Gastrocnemius medialis (tissue), 4 donors: Measurements from ENCODE around the gene TSC22D3. TPM values are rescaled to one million over a fixed set of nuclear protein-coding genes. Genes with fewer than 3 reads are reported as not detected.
"Not testable (repeated sequence)": the region's sequence is repeated elsewhere in the genome, so short reads cannot be mapped to it uniquely, and the experiment has no call there.

Experiments used
- ATAC-seq, 2 donors: fragments of 150-250 bp; one replicate each; pipeline ENCODE4 v1.9.1; 2016
- DNase-seq, 2 donors: peaks; one replicate each; pipeline ENCODE4 v3.0.0-alpha.2; 2019
- H3K27ac ChIP-seq, 4 donors: fragments of 200-600 bp; sonication (generic); 1 replicate in 1 of 4; 2 replicates in 3 of 4; pipeline ENCODE4 v1.5.1; 2016 to 2018; ENCODE audit warnings: mild to moderate bottlenecking in 2 of 4, moderate library complexity in 1 of 4
- H3K27me3 ChIP-seq, 3 donors: fragments of 200-600 bp; sonication (generic) in 2 of 3; 1 replicate in 1 of 3; 2 replicates in 2 of 3; pipeline versions ENCODE4 v1.5.1 to v1.6.0; 2016 to 2019; ENCODE audit warnings: mild to moderate bottlenecking in 1 of 3, moderate library complexity in 1 of 3
- H3K36me3 ChIP-seq, 2 donors: fragments of 200-600 bp; sonication (generic) in 1 of 2; one replicate each; pipeline ENCODE4 v1.5.1; 2017 to 2018
- H3K4me1 ChIP-seq, 2 donors: fragments of 200-600 bp; sonication (generic) in 1 of 2; one replicate each; pipeline ENCODE4 v1.5.1; 2016 to 2017; ENCODE audit warnings: mild to moderate bottlenecking in 2 of 2
- H3K4me3 ChIP-seq, 4 donors: fragments of 200-600 bp; sonication (generic) in 3 of 4; 1 replicate in 1 of 4; 2 replicates in 3 of 4; pipeline ENCODE4 v1.5.1; 2016 to 2019; ENCODE audit warnings: mild to moderate bottlenecking in 2 of 4
- H3K9me3 ChIP-seq, 3 donors: fragments of 200-600 bp; sonication (generic) in 2 of 3; 1 replicate in 1 of 3; 2 replicates in 2 of 3; pipeline ENCODE4 v1.5.1; 2016 to 2019
- CTCF ChIP-seq, 5 experiments: fragments of 450-650 bp in 3 of 5; fragments of 200-600 bp in 2 of 5; sonication (generic) in 2 of 5; IDR thresholded peaks in 4 of 5; conservative IDR thresholded peaks in 1 of 5; 1 replicate in 4 of 5; 2 replicates in 1 of 5; pipeline ENCODE4 v1.5.1; 2016 to 2019; ENCODE audit warnings: antibody characterized with exemption in 5 of 5, mild to moderate bottlenecking in 3 of 5, moderate library complexity in 3 of 5
- POLR2A ChIP-seq, 2 donors: fragments of 450-650 bp; IDR thresholded peaks; one replicate each; pipeline ENCODE4 v1.6.1; 2017; ENCODE audit warnings: antibody characterized with exemption in 2 of 2, mild to moderate bottlenecking in 2 of 2, moderate library complexity in 2 of 2
- in situ Hi-C, 4 donors: fragments of 200-750 bp; cut with MboI; loops; one replicate each; pipeline versions ENCODE4 v1.15.0 to v1.8.0; 2017; ENCODE audit warnings: low sequenced_read_pairs in 4 of 4
- intact Hi-C: fragments of 100-400 bp; cut with DNase I; formaldehyde crosslinking; loops from one replicate; pipeline ENCODE4 v1.15.1; 2023; ENCODE audit warnings: low total_unique reads
- total RNA-seq, 4 donors: library from RNA; depleted of rRNA; stranded (reverse); fragments of >200 nt; gene quantifications; one replicate each; pipeline versions ENCODE4 v1.1.0 to v1.2.3, GENCODE V29; 2016

TSC22D3 gene
- total RNA-seq, result 1,000 to 10,000 TPM in 2 of 4 donors, 100 to 1,000 TPM in 2; 689 to 1,948 (median 1,054) TPM

GRCh38 chrX:107775734-107776511 is at the start of gene TSC22D3:
TSC22D3 (minus strand) TSS chrX:107775787; CDS start chrX:107775419, 368 bp downstream.
- Histone ChIP-seq H3K27me3 (no peaks in the 10 kb centered on the region), H3K36me3 (peaks cover 0 to 5% of the 10 kb centered on the region in 2 donors), H3K9me3 (no peaks in the 10 kb centered on the region), H3K4me3 (peak within 1 kb of the TSS; percentile 64 to 74 (median 68)), H3K27ac (peak within 1 kb of the TSS; percentile 91 to 96 (median 93)), H3K4me1 (peaks cover 12 to 16% of the 10 kb centered on the region in 2 donors)
- peak; percentile 84 to 87 for DNase-seq
- in situ Hi-C loops, result loop anchor here (5.0 to 25.0 kb wide), 5 partner anchors 59 to 764 kb away; partner anchors contain the start of gene MORC4 (in 1 of the 4)
- peak; percentile 59 to 70 for ATAC-seq
- peak in 3 of 5 experiments; percentile 10 to 23 (median 17) for TF ChIP-seq CTCF (IDR thresholded peaks at IDR 0.05 in 4 of 5, conservative IDR thresholded peaks at IDR 0.05 in 1 of 5)
- TF ChIP-seq POLR2A (IDR thresholded peaks at IDR 0.05), result peak; percentile 72 to 87
- intact Hi-C loops, result loop anchor here (1.0 to 5.0 kb wide), 5 partner anchors 47 to 239 kb away; partner anchors contain the start of gene MID2

- intact Hi-C loops, result no loop called here
- Histone ChIP-seq H3K27ac (no peak overlapping the region), H3K36me3 (no peaks in the 10 kb centered on the region), H3K9me3 (peaks cover 0 to 12% (median 0%) of the 10 kb centered on the region in 3 donors), H3K4me3 (no peak overlapping the region), H3K27me3 (no peaks in the 10 kb centered on the region), H3K4me1 (peaks cover 3 to 9% of the 10 kb centered on the region in 2 donors)
- no peak for DNase-seq
- in situ Hi-C loops, result no loop called here
- no peak for ATAC-seq
- TF ChIP-seq CTCF (IDR thresholded peaks at IDR 0.05 in 4 of 5, conservative IDR thresholded peaks at IDR 0.05 in 1 of 5) (no peak), POLR2A (IDR thresholded peaks at IDR 0.05) (no peak)
Measured at GRCh38 chrX:107823456-107823855, 47.9 kb upstream of the TSC22D3 start.

GRCh38 chrX:107823042-107823441 is 47.5 kb upstream of the TSC22D3 start:
- TF ChIP-seq CTCF (IDR thresholded peaks at IDR 0.05 in 4 of 5, conservative IDR thresholded peaks at IDR 0.05 in 1 of 5), result no peak
- TF ChIP-seq POLR2A (IDR thresholded peaks at IDR 0.05), result no peak
- no peak for DNase-seq
- intact Hi-C loops (no loop called here), in situ Hi-C loops (no loop called here)
- no peak overlapping the region for H3K27ac ChIP-seq
- ATAC-seq, result no peak
- H3K27me3 ChIP-seq, result no peaks in the 10 kb centered on the region
- H3K9me3 ChIP-seq, result peaks cover 0 to 12% (median 0%) of the 10 kb centered on the region in 3 donors
- H3K4me3 ChIP-seq, result no peak overlapping the region
- no peaks in the 10 kb centered on the region for H3K36me3 ChIP-seq
- peaks cover 3 to 9% of the 10 kb centered on the region in 2 donors for H3K4me1 ChIP-seq

- H3K4me3 ChIP-seq, result no peak overlapping the region
- no peaks in the 10 kb centered on the region for H3K27me3 ChIP-seq
- no peaks in the 10 kb centered on the region for H3K36me3 ChIP-seq
- H3K27ac ChIP-seq, result no peak overlapping the region
- H3K9me3 ChIP-seq, result peaks cover 0 to 12% (median 0%) of the 10 kb centered on the region in 3 donors
- intact Hi-C loops (no loop called here), in situ Hi-C loops (no loop called here)
- ATAC-seq, result no peak
- TF ChIP-seq POLR2A (IDR thresholded peaks at IDR 0.05) (no peak), CTCF (IDR thresholded peaks at IDR 0.05 in 4 of 5, conservative IDR thresholded peaks at IDR 0.05 in 1 of 5) (no peak)
- H3K4me1 ChIP-seq, result no peaks in the 10 kb centered on the region
- no peak for DNase-seq
Measured at GRCh38 chrX:107818900-107819521, 43.4 kb upstream of the TSC22D3 start.

GRCh38 chrX:107810053-107810452 is 34.5 kb upstream of the TSC22D3 start:
- H3K27ac ChIP-seq, H3K4me3 ChIP-seq, H3K4me1 ChIP-seq, DNase-seq, intact Hi-C loops, H3K36me3 ChIP-seq, ATAC-seq, H3K27me3 ChIP-seq, in situ Hi-C loops, H3K9me3 ChIP-seq: not testable (repeated sequence)
